Mesothelial cell of epicardium (in vitro differentiated cells): Measurements from ENCODE around the gene RAD51C. TPM values are rescaled to one million over a fixed set of nuclear protein-coding genes. Genes with fewer than 3 reads are reported as not detected.

ENCODE experiments used
- DNase-seq, 2 experiments: peaks; one replicate each; pipeline ENCODE4 v3.0.0; 2021; ENCODE audit warnings: low spot score in 2 of 2; ENCODE audit not compliant: unreplicated experiment in 2 of 2
- H3K27ac Mint-ChIP-seq: 2 replicates; pipeline ENCODE4 v1.8.0; 2021; ENCODE audit warnings: mixed read lengths
- H3K27me3 Mint-ChIP-seq: 2 replicates; pipeline ENCODE4 v1.8.0; 2021; ENCODE audit warnings: low read depth, mixed read lengths
- H3K36me3 Mint-ChIP-seq: 2 replicates; pipeline ENCODE4 v1.8.0; 2021; ENCODE audit warnings: mixed read lengths
- H3K4me1 Mint-ChIP-seq: 2 replicates; pipeline ENCODE4 v1.8.0; 2021; ENCODE audit warnings: mixed read lengths
- H3K4me3 Mint-ChIP-seq: 2 replicates; pipeline ENCODE4 v1.8.0; 2021; ENCODE audit warnings: mild to moderate bottlenecking, moderate library complexity, mixed read lengths
- H3K9me3 Mint-ChIP-seq: 2 replicates; pipeline ENCODE4 v1.8.0; 2021; ENCODE audit warnings: mixed read lengths
- CTCF ChIP-seq: fragments of 200-600 bp; sonication (generic); IDR thresholded peaks from one replicate; pipeline ENCODE4 v1.5.0; 2021; ENCODE audit warnings: antibody characterized with exemption; ENCODE audit not compliant: unreplicated experiment
- total RNA-seq: library from RNA; stranded (reverse); gene quantifications from 3 replicates; pipeline ENCODE4 v1.2.1, GENCODE V29; 2021

RAD51C gene
- total RNA-seq, 1 donor from 2014 or later = 31.7 TPM

- Mint-ChIP-seq H3K36me3 (no peaks in the 10 kb centered on the region), H3K4me1 (peaks cover 7% of the 10 kb centered on the region), H3K9me3 (no peaks in the 10 kb centered on the region), H3K27me3 (peaks cover 48% of the 10 kb centered on the region), H3K4me3 (no peak overlapping the region), H3K27ac (no peak overlapping the region)
- DNase-seq = no peak
- TF ChIP-seq CTCF = no peak
Observed at GRCh38 chr17:58753026-58753425, 60.6 kb downstream of the RAD51C start.

GRCh38 chr17:58755269-58755576, 62.8 kb downstream of the RAD51C start:
- no peak for DNase-seq
- no peak for TF ChIP-seq CTCF
- peaks cover 67% of the 10 kb centered on the region for H3K27me3 Mint-ChIP-seq
- peaks cover 7% of the 10 kb centered on the region for H3K4me1 Mint-ChIP-seq
- H3K9me3 Mint-ChIP-seq = no peaks in the 10 kb centered on the region
- H3K27ac Mint-ChIP-seq = no peak overlapping the region
- H3K4me3 Mint-ChIP-seq = peak overlapping the region; percentile 73
- H3K36me3 Mint-ChIP-seq = no peaks in the 10 kb centered on the region

- H3K4me1 Mint-ChIP-seq = peaks cover 7% of the 10 kb centered on the region
- peak; percentile 59 to 80 for DNase-seq
- H3K27ac Mint-ChIP-seq = no peak within 1 kb of the TSS
- peaks cover 71% of the 10 kb centered on the region for H3K27me3 Mint-ChIP-seq
- no peaks in the 10 kb centered on the region for H3K9me3 Mint-ChIP-seq
- H3K36me3 Mint-ChIP-seq = no peaks in the 10 kb centered on the region
- TF ChIP-seq CTCF = no peak
- peak within 1 kb of the TSS; percentile 84 for H3K4me3 Mint-ChIP-seq
Observed at GRCh38 chr17:58755577-58756245, 63.3 kb downstream of the RAD51C start, which contains the start of gene PPM1E. PPM1E (plus strand) TSS chr17:58755854.

GRCh38 chr17:58756246-58757161, 64.1 kb downstream of the RAD51C start:
- TF ChIP-seq CTCF = no peak
- H3K4me3 Mint-ChIP-seq = peak overlapping the region; percentile 84
- H3K36me3 Mint-ChIP-seq = no peaks in the 10 kb centered on the region
- H3K27ac Mint-ChIP-seq = no peak overlapping the region
- H3K27me3 Mint-ChIP-seq = peaks cover 72% of the 10 kb centered on the region
- DNase-seq = peak in 1 of 2 experiments; percentile 21
- no peaks in the 10 kb centered on the region for H3K9me3 Mint-ChIP-seq
- peaks cover 7% of the 10 kb centered on the region for H3K4me1 Mint-ChIP-seq

GRCh38 chr17:58757162-58757613, 64.8 kb downstream of the RAD51C start:
- Mint-ChIP-seq H3K27ac (no peak overlapping the region), H3K4me3 (peak overlapping the region; percentile 84), H3K27me3 (peaks cover 71% of the 10 kb centered on the region), H3K4me1 (peaks cover 7% of the 10 kb centered on the region), H3K36me3 (no peaks in the 10 kb centered on the region), H3K9me3 (no peaks in the 10 kb centered on the region)
- TF ChIP-seq CTCF = no peak
- no peak for DNase-seq
